ENCODE measurements around the gene SLC66A1.

DNA sequence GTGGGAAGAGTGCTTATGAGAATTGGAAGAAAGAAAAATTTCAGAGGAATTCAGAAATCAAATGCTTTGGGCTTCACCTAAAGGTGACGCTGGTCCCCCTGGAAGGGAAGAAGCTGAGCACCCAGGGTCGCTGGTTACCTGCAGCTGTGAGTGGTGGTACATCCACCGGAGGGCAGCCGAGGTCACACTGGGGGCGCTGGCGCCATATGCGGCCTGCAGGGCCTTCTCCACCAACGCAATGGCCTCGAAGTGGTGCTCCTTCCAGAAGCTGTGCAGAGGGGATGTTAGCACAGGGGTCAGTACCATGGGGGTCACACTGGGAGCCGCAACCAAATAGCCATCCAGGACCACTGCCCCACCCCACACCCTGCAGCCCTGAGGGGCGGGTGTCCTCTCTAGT is 6.2 kb upstream of the SLC66A1 start:
- TF ChIP-seq POLR2A (IDR thresholded peaks at IDR 0.05) = no peak
- no peak for TF ChIP-seq CTCF (IDR thresholded peaks at IDR 0.05)
